ENCODE measurements around the gene AGBL1. TPM values are rescaled to one million over a fixed set of nuclear protein-coding genes. Genes with fewer than 3 reads are reported as not detected.

The AGBL1 gene
- total RNA-seq, 1 experiment from 2014 or later, result not detected

DNA sequence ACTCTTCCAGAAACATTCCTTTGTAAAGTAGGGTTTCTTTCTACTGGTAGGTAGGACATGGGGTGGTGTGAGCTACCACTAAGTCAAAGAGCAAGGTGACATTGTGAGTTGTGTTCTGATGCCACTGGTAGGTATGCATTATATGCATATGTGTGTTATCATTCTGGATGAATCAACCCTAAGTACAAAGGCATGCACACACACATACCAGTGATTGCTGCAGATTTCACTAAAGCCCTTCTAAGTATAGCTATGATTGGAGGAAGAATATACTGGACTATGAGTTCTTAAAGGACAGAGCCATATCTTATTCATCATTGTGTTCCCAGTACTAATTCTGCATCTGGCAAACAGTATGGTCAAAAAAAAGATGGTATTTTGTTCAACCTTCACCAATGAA, 646.0 kb downstream of the AGBL1 start:
- intact Hi-C loops (cut with micrococcal nuclease; ENCODE audit: unreplicated experiment), result no loop called here
- no peak overlapping the region for H3K4me3 Mint-ChIP-seq (ENCODE audit: unreplicated experiment)
- H3K4me1 ChIP-seq, result no peaks in the 10 kb centered on the region
- H3K27ac Mint-ChIP-seq (ENCODE audit: unreplicated experiment), result no peak overlapping the region
- H3K36me3 Mint-ChIP-seq (ENCODE audit: insufficient read depth, unreplicated experiment), result no peaks in the 10 kb centered on the region
- H3K4me3 ChIP-seq (ENCODE audit: low read depth, low read length), result no peak overlapping the region
- TF ChIP-seq, protein P1, sequence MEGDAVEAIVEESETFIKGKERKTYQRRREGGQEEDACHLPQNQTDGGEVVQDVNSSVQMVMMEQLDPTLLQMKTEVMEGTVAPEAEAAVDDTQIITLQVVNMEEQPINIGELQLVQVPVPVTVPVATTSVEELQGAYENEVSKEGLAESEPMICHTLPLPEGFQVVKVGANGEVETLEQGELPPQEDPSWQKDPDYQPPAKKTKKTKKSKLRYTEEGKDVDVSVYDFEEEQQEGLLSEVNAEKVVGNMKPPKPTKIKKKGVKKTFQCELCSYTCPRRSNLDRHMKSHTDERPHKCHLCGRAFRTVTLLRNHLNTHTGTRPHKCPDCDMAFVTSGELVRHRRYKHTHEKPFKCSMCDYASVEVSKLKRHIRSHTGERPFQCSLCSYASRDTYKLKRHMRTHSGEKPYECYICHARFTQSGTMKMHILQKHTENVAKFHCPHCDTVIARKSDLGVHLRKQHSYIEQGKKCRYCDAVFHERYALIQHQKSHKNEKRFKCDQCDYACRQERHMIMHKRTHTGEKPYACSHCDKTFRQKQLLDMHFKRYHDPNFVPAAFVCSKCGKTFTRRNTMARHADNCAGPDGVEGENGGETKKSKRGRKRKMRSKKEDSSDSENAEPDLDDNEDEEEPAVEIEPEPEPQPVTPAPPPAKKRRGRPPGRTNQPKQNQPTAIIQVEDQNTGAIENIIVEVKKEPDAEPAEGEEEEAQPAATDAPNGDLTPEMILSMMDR (IDR thresholded peaks at IDR 0.05; ENCODE audit: insufficient read depth in 1 of 2, low read depth in 1 of 2, low read length in 1 of 2, severe bottlenecking in 1 of 2, unreplicated experiment in 1 of 2), result no peak
- DNase-seq, result no peak
- no TSS peak for BruUV-seq (replicated peaks)
- no peaks in the 10 kb centered on the region for H3K9me3 Mint-ChIP-seq (ENCODE audit: unreplicated experiment)
- H3K27me3 ChIP-seq (replicated peaks; ENCODE audit: control insufficient read depth, insufficient read depth, low read length), result no peaks in the 10 kb centered on the region
- no peaks in the 10 kb centered on the region for H3K36me3 ChIP-seq (ENCODE audit: control insufficient read depth, insufficient read depth, low read length)
- ChIA-PET CTCF (no interaction called here), POLR2A (no interaction called here)
- no peaks in the 10 kb centered on the region for H3K4me1 Mint-ChIP-seq (ENCODE audit: low read depth, unreplicated experiment)
- H3K27me3 Mint-ChIP-seq (ENCODE audit: insufficient read depth, unreplicated experiment), result peaks cover 3% of the 10 kb centered on the region
- no peaks in the 10 kb centered on the region for H3K9me3 ChIP-seq

DNA sequence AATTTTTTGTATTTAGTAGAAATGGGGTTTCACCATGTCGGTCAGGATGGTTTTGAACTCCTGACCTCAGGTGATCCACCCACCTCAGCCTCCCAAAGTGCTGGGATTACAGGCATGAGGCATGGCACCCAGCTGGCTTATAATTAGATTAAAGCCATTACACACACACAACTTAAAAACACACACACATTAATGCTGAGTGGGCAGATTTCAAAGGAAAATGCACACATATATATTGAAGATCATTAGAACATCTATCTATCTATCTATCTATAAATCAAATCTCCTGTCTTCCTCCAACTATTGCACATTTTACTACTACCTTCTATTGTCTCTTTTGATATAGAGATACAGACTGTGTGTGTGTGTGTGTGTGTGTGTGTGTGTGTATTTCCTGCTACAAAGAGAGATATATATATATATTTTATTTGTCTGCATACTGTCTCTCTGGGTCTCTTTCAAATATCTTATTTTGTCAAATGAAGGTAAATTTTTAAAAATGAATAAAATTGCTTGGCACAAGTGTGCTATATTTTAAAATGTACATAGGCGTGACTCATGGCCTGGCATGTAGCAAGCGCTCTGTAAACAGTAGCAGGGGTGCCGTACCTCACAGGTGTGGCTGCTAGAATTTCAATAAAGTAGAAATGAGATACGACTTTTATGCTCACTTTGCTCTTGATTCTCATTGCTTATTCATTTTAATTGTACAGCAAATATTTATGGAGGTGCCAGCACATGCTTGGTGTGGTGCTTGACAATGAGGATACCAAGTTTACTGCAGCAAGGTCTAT, 655.8 kb downstream of the AGBL1 start:
- Mint-ChIP-seq H3K4me3 (ENCODE audit: unreplicated experiment) (no peak overlapping the region), H3K27ac (ENCODE audit: unreplicated experiment) (no peak overlapping the region), H3K36me3 (ENCODE audit: insufficient read depth, unreplicated experiment) (no peaks in the 10 kb centered on the region), H3K27me3 (ENCODE audit: insufficient read depth, unreplicated experiment) (peaks cover 3% of the 10 kb centered on the region), H3K4me1 (ENCODE audit: low read depth, unreplicated experiment) (no peaks in the 10 kb centered on the region), H3K9me3 (ENCODE audit: unreplicated experiment) (no peaks in the 10 kb centered on the region)
- no peaks in the 10 kb centered on the region for H3K27me3 ChIP-seq (replicated peaks; ENCODE audit: control insufficient read depth, insufficient read depth, low read length)
- H3K4me1 ChIP-seq, result no peaks in the 10 kb centered on the region
- no TSS peak for BruUV-seq (replicated peaks)
- POLR2A ChIA-PET, result no interaction called here
- no peaks in the 10 kb centered on the region for H3K9me3 ChIP-seq
- no peak for DNase-seq
- TF ChIP-seq, protein P1 (IDR thresholded peaks at IDR 0.05; ENCODE audit: insufficient read depth in 1 of 2, low read depth in 1 of 2, low read length in 1 of 2, severe bottlenecking in 1 of 2, unreplicated experiment in 1 of 2), result no peak
- no peaks in the 10 kb centered on the region for H3K36me3 ChIP-seq (ENCODE audit: control insufficient read depth, insufficient read depth, low read length)
- CTCF ChIA-PET, result no interaction called here
- intact Hi-C loops (cut with micrococcal nuclease; ENCODE audit: unreplicated experiment), result no loop called here
- H3K4me3 ChIP-seq (ENCODE audit: low read depth, low read length), result no peak overlapping the region

- Mint-ChIP-seq H3K4me1 (ENCODE audit: low read depth, unreplicated experiment) (no peaks in the 10 kb centered on the region), H3K9me3 (ENCODE audit: unreplicated experiment) (no peaks in the 10 kb centered on the region), H3K4me3 (ENCODE audit: unreplicated experiment) (no peak overlapping the region), H3K27ac (ENCODE audit: unreplicated experiment) (no peak overlapping the region), H3K36me3 (ENCODE audit: insufficient read depth, unreplicated experiment) (no peaks in the 10 kb centered on the region), H3K27me3 (ENCODE audit: insufficient read depth, unreplicated experiment) (no peaks in the 10 kb centered on the region)
- DNase-seq, result no peak
- H3K4me1 ChIP-seq, result no peaks in the 10 kb centered on the region
- CTCF ChIA-PET, result interaction anchor here (0.7 kb wide), 1 partner anchor 15 kb away, joined by 4 read pairs; no protein-coding TSS in a partner anchor
- no TSS peak for BruUV-seq (replicated peaks)
- H3K36me3 ChIP-seq (ENCODE audit: control insufficient read depth, insufficient read depth, low read length), result no peaks in the 10 kb centered on the region
- H3K4me3 ChIP-seq (ENCODE audit: low read depth, low read length), result no peak overlapping the region
- POLR2A ChIA-PET, result no interaction called here
- H3K9me3 ChIP-seq, result no peaks in the 10 kb centered on the region
- H3K27me3 ChIP-seq (replicated peaks; ENCODE audit: control insufficient read depth, insufficient read depth, low read length), result no peaks in the 10 kb centered on the region
- TF ChIP-seq, protein P1 (IDR thresholded peaks at IDR 0.05; ENCODE audit: insufficient read depth in 1 of 2, low read depth in 1 of 2, low read length in 1 of 2, severe bottlenecking in 1 of 2, unreplicated experiment in 1 of 2), result no peak
- intact Hi-C loops (cut with micrococcal nuclease; ENCODE audit: unreplicated experiment), result no loop called here
These were observed 662.2 kb downstream of the AGBL1 start for GRCh38 chr15:86741917-86742316.
